HG02623 (cell line): ENCODE data around the gene TBC1D8.

Experiments
- ATAC-seq: cut with Tn5 transposase; IDR thresholded peaks from one replicate; pipeline ENCODE4 v1.9.1; 2021; ENCODE audit warnings: moderate library complexity; ENCODE audit not compliant: unreplicated experiment

Gene TBC1D8

DNA sequence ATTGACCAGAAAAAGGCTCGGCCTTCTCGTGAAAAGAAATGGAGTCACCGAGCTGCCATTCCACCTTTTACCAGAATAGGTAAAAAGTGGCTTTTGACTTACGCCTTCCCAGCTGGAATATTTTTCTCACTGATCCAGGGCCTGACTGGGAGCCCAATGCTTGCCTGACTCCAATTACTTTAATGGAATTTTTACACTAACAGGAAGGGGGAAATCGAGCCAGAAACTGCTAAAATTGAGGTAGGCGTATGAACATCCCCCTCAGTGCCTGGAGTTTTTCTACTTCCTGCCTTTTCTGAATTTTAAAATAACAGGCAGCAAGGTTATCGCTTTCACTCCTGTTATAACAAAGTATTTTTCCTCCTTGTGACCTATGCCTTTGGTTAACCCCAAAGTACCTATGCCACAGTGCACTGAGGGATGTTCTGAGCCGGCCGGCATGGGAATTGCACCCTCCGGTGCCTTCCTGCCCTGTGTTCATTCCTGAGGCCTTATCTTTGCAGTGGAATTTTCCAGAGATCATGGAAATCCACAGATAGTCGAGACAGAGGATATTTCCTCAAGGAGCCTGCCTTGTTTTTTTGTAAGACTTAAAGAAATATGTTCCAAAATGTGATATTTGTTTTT lies 167.4 kb downstream of the TBC1D8 start:
- ATAC-seq: no peak

DNA sequence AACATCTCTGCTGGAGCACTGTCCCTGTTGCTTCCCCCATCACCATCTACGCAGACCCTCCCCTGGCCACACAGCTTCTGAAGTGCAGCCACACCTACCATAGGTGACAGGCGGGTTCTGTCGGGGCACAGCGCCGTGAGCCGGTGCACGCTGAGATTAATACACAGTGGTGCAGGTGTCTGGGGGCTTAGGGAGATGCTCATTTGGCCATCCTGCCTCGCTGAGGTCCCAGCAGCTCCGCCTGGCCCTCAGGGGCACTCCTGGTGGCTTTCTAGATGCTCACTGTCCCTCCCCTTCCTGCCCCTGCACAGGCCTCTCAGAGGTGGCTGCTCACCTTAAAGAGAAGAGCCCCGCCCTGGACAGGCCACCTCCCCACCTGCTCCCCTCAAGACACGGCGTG lies 168.0 kb downstream of the TBC1D8 start:
- no peak for ATAC-seq

DNA sequence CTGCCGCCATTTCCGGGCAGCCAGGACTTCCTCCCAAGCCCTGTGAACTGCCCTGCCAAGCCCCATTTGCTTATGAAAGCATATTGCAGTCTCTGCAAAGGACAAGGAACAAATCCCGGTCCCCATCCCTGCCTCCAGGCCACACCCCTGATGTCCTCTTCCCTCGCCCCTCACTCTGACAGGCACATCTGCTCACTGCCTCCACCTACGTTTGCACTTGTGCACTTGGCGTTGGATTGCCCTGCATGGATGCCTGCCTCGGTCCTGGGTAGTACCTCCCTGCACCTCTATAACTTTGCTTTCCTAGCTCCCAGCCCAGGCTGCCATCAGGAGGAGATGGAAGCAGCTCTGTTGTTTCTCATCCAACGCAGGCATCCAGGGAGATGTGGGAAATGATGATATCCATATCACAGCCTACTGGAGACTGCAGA lies 168.7 kb downstream of the TBC1D8 start:
- no peak for ATAC-seq

DNA sequence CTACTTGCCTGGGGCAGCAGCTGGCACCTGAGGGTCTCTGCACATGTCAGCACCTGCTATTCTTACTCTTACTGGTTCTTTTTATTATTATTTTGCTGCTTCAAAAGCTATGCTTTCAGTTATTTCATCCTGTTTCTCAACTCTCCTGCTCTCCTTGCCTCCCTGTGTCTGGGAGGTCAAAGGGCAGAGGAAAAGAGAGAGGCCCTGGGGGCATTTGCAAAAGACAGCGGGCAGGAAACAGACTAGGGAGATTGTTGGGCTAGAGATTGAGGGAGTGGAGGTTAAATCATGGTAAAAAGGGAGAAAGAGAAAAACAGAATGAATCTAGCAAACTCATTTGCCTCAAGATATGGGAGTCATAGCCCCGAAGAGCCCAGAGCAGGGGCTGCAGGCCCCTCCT lies 170.2 kb downstream of the TBC1D8 start:
- ATAC-seq: no peak

DNA sequence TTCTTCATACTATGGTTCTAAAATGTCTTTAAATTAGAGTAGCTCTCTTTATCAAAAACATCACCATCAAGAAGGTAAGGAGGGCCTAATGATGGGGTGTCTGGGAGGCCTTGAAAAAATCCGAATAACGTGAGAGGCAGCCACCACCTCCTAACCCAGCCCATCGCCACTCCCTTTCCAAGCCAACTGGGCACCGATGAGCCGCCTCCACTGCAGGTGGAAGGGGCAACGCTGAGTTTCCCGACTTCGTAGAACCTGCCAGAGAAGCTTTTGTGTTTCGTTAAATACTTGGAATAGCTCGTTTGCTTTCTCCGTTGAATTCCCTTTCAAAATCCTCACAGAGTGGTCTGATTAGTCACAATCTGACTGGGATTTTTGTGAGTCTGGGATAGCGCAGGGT lies 171.1 kb downstream of the TBC1D8 start:
- ATAC-seq: no peak

DNA sequence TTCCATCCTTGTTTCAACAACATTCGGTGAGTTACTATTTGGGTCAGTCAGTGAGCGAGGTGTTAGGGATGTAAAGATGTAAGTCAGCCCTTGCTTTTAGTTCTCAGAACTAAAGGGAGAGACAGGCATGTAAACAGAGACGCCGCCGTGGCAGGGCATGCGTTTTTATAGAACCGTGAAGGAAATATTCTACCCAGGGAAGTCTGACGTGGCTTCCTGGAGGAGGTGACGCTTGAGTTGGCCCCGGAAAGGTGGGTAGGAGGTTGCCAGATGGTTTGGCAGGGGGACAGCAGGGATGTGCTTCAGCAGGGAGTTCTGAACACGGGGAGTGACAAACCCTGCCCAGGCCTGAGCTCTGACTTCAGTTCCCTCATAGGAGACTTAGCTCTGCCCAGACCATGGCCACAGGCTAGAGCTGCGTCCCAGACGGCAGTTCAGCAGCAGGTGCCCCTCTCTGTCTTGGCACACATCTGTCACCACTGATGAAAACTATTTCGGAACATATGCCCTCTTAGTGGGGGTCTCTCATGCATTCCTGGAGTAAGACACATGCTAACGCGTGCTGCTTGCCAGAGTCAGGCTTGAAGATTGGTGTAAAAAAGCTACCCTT lies 172.5 kb downstream of the TBC1D8 start:
- no peak for ATAC-seq

DNA sequence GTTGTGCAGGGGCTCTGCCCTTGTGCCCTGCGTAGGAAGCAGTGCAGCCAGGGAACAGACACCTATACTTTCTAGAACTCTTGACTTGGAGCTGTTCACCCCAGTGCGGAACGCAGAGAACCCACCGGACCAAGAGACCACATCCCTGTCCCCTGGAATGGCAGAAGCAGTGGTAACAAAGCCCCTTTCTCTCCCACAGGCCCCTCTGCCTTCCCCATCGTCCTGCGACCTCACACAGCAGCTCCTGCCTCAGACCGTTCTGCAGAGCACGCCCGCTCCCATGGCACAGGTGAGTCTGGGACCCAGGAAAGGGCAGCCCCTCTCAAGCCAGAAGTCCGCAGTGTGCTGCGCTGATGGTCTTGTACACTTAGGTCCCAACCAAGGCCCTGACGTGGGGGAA lies 173.7 kb downstream of the TBC1D8 start:
- no peak for ATAC-seq

DNA sequence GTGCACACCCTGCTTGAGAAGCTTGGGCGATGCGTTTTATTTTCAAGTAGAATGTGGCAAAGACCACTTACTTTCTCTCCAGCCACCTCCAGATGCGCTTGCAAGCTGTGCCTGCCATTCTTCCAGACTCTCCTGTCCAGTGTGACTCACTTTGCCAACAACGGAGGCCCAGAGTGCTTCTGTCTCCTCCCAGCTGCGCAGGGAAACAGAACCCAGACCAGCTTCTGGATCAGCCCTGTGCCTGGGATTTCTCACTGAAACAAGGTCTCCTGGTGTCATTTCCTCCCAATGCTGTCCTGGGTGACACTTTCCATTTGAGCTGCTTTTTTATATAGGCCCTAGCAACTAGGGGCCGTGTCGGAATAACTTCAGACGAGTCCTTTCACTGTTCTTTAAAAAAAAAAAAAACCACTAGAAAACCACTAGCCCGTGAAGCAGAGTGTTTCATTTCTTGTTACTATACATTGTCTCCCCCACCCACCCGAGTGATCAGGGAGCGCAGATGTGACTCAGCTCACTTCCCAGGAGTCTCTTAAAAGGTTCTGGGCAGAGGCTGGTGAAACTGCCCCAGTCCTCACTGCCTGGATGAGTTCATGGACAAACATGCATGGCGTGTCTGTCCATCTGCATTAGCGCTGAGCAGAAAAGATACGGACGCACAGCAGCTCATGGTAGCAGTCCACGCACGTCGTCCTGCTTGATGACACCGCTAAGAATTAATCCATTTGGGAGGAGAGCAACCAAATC lies 174.4 kb downstream of the TBC1D8 start:
- ATAC-seq: no peak

DNA sequence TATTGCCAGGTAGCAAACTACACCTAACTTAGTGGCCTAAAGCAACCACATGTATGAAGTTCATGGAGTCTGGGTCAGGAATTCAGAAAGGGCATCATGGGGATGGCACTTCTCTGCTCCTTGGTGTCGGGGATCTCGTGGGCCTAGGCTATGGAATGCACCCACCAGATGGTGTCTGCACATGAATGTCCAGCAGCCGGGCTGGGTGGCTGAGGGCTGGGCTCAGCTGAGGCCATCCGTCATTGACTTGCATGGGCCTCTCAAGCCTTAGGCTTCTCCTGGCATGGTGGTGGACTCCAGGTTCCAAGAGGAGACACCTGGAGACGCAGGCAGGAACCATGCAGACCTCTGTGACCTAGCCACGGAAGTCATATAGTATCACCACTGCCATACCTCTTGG lies 175.1 kb downstream of the TBC1D8 start:
- no peak for ATAC-seq

DNA sequence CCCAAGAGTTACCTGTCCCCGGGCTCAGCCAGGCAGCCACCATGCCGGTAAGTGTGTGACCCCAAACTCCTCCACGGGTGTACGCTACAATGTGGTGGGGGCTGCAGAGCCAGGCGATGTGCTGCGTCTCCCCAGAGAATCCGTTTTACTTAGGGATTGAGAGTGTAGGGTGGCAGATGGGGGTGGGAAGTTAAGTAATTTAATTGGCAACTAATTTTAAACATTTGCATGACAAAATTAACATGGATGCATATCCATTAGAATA lies 175.7 kb downstream of the TBC1D8 start:
- no peak for ATAC-seq

DNA sequence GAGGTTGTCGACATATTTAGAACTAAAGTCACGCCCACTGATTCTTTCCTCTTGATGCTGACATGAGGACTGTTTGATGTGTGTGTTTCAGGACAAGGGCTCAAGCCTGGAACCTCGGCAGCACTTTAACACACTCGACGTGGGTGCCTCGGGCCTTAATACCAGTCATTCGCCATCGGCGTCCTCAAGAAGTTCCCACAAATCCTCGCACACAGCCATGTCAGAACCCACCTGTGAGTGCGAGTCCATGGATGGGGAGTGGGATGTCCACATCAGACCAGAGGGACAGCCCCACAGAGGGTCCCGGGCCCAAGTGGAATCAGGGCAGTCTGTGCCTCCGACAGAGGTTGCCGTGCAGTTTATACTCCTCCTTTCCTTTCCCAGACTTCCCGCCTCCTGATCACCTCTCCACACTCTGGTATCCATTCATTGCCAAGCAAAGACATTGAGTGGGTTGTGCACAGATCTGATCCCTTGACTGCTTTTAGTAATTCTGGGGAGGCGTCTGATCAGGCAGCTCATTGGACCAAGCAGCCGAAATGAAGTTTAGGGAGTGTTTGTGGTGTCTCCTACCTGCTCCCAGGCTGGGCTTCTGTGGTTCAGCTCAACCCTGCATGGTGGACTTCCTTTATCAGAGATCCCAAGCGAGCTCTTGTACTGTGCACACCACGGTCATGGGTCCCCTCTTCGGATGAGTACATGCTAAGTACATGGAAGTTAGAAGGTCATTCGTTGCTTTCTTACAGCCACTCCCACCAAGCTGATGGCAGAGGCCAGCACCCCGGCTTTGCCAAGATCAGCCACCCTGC lies 176.3 kb downstream of the TBC1D8 start:
- no peak for ATAC-seq

DNA sequence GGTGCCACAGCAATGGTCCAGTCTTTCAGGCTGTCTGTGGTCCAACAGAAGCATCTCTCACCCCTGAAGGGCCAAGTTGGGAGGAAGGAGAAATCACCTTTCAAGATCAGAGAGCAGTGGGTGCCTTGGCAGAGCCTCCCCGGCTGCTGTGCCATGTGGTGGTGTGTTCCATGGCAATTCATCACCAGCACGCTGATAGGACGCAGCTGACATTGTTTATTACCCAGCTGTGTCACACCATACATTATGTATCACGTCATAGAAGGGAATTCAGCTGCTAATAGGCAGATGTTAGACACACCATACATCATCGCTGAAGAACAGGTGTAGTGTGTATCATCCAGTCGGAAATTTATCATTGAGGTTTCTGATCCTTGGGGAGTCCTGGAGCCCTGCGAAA lies 178.7 kb downstream of the TBC1D8 start:
- no peak for ATAC-seq

DNA sequence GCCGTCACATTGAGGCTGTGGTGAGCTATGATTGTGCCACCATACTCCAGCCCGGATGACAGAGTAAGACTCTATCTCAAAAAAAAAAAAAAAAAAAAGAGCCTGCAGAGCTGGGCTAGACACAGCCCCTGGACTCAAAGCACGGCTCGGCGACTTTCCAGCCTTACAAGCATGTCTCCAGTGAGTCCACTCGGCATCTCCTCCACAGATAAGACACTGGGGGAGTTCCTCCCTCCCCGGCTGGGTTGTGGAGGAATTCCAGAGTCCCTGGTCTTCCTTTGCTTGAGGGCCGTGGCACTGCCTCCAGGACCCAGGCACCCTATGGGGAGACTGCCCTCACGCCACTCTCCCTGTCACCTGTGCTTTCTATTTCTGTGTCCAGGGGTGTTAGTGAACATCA lies 180.0 kb downstream of the TBC1D8 start:
- no peak for ATAC-seq

DNA sequence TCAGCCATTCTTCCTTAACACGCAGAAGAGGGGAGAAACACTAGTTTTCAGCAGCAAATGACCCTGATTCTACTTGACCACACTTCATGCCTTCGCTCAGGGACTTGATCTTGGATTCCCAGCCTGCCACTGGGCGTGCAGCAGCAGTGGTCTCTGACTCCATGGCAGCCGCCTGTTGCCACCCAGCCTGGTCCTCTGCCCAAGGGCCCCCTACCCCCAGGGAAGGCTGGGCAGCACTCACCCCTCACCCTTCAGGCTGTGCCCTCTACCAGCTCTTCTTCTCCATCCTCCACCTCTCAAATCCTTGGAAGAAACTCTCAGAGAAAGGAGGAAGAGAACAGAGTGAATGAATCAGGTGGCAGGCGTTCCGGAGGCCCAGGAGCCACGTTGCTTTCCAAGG lies 181.2 kb downstream of the TBC1D8 start:
- ATAC-seq: no peak

DNA sequence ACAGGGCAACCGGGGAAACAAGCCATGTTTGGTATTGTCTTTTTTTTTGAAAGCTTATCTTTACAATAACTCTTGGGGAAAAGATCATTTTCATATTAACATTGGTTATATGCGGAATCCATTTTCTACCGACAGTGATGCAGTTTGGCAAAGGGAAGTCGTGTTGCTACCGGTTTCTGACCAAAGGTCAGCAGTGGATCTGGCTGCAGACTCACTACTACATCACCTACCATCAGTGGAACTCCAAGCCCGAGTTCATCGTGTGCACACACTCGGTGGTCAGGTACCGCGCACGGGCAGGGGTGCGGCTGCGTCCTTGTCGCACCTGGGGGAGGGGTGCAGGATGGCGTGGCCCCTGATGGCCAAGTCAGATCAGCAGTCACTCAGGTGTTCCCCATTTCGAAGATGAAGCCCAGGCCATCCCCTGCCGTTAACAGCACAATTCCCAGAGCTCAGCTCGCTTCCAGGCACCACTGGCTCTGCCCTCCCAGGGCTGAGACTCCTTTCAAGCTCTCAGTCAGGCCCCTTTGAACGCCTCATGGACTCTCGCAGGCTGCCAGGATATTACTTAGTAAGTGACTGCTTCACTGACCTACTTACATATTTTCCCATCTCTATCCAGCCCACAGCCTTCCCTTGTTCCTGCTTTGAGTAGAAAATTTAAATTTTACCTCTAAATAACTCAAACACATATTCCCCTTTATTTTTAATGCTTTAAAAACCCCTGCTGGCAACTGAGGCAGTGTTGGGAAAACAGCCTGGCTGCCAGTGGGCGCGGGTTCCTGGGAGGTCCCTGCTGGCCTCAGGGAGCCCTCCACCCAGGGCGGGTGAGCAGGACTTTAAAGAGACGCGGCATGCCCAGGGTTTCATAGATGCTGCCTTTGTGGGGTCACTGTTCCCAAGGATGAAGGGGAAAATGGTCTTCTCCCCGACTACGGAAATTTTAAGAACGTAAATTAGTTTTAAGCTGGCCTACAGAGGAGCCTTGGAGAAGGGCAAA lies 182.7 kb downstream of the TBC1D8 start:
- no peak for ATAC-seq

DNA sequence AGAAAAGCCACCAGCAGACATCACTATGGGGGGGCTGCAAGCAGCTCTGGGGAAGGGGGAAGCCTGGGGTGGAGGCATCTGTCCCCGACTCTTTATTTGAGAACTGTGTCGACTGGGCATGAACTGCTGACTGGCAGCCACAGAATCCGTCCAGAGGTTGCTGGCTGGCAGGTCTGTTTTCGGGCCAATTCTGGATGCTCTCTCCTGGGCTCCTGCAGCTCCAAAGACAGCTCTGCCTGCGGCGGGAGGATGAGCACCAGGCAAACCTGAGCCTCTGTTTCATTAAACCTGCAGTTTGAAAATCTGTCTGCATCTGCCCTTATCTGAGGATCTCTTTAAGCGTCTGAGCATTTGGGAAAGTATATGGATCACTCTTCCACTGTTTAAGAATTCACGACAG lies 183.5 kb downstream of the TBC1D8 start:
- ATAC-seq: no peak

DNA sequence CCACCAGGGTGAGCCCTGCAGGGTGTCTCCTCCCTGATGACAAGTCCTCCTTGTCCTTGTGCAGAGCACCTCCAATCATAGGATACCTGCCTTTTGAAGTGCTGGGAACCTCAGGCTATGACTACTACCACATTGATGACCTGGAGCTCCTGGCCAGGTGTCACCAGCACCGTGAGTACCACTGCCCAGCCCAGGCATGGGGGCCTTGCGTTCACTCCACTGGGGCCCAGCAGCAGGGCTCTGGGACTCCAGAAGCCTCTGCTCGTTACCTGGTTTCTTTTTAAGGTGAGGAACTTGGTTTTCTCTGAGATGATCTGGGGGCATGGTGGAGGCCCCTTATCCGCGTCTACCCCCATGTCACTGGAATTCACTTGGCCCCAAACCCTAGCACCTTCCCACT lies 185.6 kb downstream of the TBC1D8 start:
- no peak for ATAC-seq

DNA sequence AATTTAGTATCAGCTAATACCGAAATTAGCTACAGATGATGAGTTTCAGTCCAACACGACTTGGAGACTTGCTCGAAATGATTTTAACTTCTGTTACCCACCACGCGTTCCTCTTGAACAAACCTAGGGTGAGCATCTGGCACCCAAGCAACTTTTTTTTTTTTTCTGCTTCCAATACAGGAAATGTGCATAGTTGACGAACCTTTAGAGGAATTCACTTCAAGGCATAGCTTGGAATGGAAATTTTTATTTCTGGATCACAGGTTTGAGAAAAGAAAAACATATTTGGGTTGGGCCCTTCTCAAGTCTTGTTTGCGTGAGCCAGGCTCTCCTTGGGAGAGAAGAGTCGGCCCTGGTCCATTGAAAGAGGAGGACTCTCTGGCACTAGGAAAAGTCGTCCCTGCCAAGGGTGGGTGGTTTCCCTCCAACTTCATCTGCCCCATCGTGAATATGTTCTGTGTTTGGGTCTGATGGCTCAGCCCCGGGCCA lies 186.5 kb downstream of the TBC1D8 start:
- ATAC-seq: no peak

DNA sequence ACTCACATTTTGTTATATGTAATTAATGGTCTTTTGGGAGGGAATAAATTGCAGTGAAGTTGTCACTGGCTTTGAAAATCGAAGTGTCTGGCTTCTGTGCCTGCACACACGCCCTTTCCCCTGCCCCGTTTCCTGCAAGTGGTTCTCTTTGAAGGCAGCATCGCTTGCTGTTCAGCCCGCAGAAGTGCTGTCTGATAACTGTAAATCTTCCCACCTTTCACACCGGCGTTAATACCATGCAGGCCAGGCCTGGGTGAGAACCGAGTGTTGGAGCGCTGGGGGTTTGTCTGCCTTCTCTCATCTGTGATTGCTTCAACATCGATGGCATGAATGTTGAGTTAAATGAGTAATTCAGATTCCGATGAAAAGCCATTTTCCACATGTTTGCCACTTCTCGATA lies 187.0 kb downstream of the TBC1D8 start:
- ATAC-seq: no peak

DNA sequence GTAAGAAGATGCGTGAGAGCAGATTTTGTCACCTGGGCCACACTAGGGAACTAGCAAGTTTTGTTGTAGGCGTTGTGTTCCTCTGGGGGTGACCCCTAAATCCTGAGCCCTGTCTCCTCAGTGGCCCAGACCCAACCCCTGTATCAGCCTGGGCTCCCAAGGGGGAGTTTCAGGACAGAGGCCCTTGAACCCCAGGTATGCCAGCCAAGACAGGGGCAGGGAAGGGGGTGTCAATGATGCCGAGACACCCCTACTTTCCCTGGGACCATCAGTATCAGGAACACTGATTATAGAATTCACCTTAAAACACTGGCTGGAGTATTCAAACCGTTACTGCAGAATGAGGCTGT lies 188.2 kb downstream of the TBC1D8 start:
- ATAC-seq: no peak
